Epidermal melanocyte (primary cell): ENCODE measurements around the gene MARK4.
"Not testable (repeated sequence)": the region's sequence is repeated elsewhere in the genome, so short reads cannot be mapped to it uniquely, and the experiment has no call there.

ENCODE experiments used
- DNase-seq: peaks from one replicate; pipeline ENCODE4 v3.0.0; 2011; ENCODE audit warnings: low spot score; ENCODE audit not compliant: insufficient read length

MARK4 gene

GRCh38 chr19:45250832-45251451 is at the start of gene MARK4:
Gene MARK4, plus strand, starts transcription at chr19:45251271. Its CDS starts 318 bp downstream, at chr19:45251589.
- DNase-seq, result peak; percentile 86

GRCh38 chr19:45202637-45203036 is 48.4 kb upstream of the MARK4 start:
- DNase-seq, result no peak

- no peak for DNase-seq
Observed at GRCh38 chr19:45205810-45206209, 45.3 kb upstream of the MARK4 start.

- no peak for DNase-seq
Observed at GRCh38 chr19:45206328-45206727, 44.7 kb upstream of the MARK4 start.

GRCh38 chr19:45211751-45212381 is 39.2 kb upstream of the MARK4 start:
- no peak for DNase-seq

- DNase-seq, result no peak
Observed at GRCh38 chr19:45213031-45213430, 38.0 kb upstream of the MARK4 start.

GRCh38 chr19:45215391-45216191 is 35.5 kb upstream of the MARK4 start:
- no peak for DNase-seq

- no peak for DNase-seq
Observed at GRCh38 chr19:45216667-45217066, 34.4 kb upstream of the MARK4 start.

GRCh38 chr19:45217193-45217956 is 33.7 kb upstream of the MARK4 start:
- DNase-seq, result no peak

- no peak for DNase-seq
Observed at GRCh38 chr19:45217957-45218334, 33.1 kb upstream of the MARK4 start.

- DNase-seq, result no peak
Observed at GRCh38 chr19:45218426-45218825, 32.6 kb upstream of the MARK4 start.

- no peak for DNase-seq
Observed at GRCh38 chr19:45218911-45219743, 31.9 kb upstream of the MARK4 start.

- no peak for DNase-seq
Observed at GRCh38 chr19:45222724-45223123, 28.3 kb upstream of the MARK4 start.

- no peak for DNase-seq
Observed at GRCh38 chr19:45223879-45224278, 27.2 kb upstream of the MARK4 start.

- no peak for DNase-seq
Observed at GRCh38 chr19:45224645-45225044, 26.4 kb upstream of the MARK4 start.

- DNase-seq, result not testable (repeated sequence)
Observed at GRCh38 chr19:45229056-45229455, 22.0 kb upstream of the MARK4 start.

GRCh38 chr19:45231891-45232290 is 19.2 kb upstream of the MARK4 start:
- no peak for DNase-seq

- DNase-seq, result no peak
Observed at GRCh38 chr19:45234089-45234869, 16.8 kb upstream of the MARK4 start.

- no peak for DNase-seq
Observed at GRCh38 chr19:45235485-45235884, 15.6 kb upstream of the MARK4 start.

GRCh38 chr19:45238556-45238955 is 12.5 kb upstream of the MARK4 start:
- DNase-seq, result no peak
